GM12891 (cell line): ENCODE data around the gene IFI35. TPM values are rescaled to one million over a fixed set of nuclear protein-coding genes. Genes with fewer than 3 reads are reported as not detected.
"Not testable (repeated sequence)": the region's sequence is repeated elsewhere in the genome, so short reads cannot be mapped to it uniquely, and the experiment has no call there.

Experiments
- DNase-seq: peaks from one replicate; pipeline ENCODE4 v3.0.0; 2011; ENCODE audit warnings: low spot score; ENCODE audit not compliant: insufficient read length
- FAIRE-seq: peaks from 2 replicates; lab custom pipeline; 2011; peaks lifted over from hg19 to GRCh38; lab: Jason Lieb, UNC
- PAX5 ChIP-seq: IDR thresholded peaks from 2 replicates; pipeline ENCODE4 v1.6.1; 2011; ENCODE audit warnings: low read length, moderate library complexity, mild to moderate bottlenecking; ENCODE audit not compliant: insufficient read depth, severe bottlenecking
- POLR2A ChIP-seq: IDR thresholded peaks from 2 replicates; pipeline ENCODE4 v1.6.1; 2011; ENCODE audit warnings: low read depth, low read length, control low read depth
- POLR2AphosphoS5 ChIP-seq: IDR thresholded peaks from 2 replicates; pipeline ENCODE4 v1.6.1; 2011; ENCODE audit warnings: low read depth, low read length, control low read depth
- POU2F2 ChIP-seq: IDR thresholded peaks from 2 replicates; pipeline ENCODE4 v1.6.1; 2011; ENCODE audit warnings: low read depth, mild to moderate bottlenecking, control low read depth, low read length, moderate library complexity
- SPI1 ChIP-seq: IDR thresholded peaks from 2 replicates; pipeline ENCODE4 v1.6.1; 2011; ENCODE audit warnings: low read depth, low read length, control low read depth
- TAF1 ChIP-seq: IDR thresholded peaks from 2 replicates; pipeline ENCODE4 v1.6.1; 2011; ENCODE audit warnings: low read depth, low read length, control low read depth
- polyA plus RNA-seq: library from polyadenylated mRNA; unstranded; fragments of >200 nt; gene quantifications from one replicate; pipeline ENCODE4 v1.2.1, GENCODE V29; 2012; ENCODE audit warnings: low read depth, missing spikeins, inconsistent platforms; ENCODE audit not compliant: missing spikeins

The IFI35 gene
- polyA plus RNA-seq, result 69.4 TPM

GRCh38 chr17:43006639-43007551 is at the start of gene IFI35:
Gene IFI35, plus strand, starts transcription at chr17:43006784. Its CDS starts 164 bp downstream, at chr17:43006948.
- TF ChIP-seq POLR2AphosphoS5, result peak; percentile 74
- TF ChIP-seq TAF1, result peak; percentile 73; the same call in 1 of the 2 replicates
- TF ChIP-seq SPI1, result peak; percentile 41
- TF ChIP-seq POLR2A, result peak; percentile 75
- TF ChIP-seq PAX5, result no peak
- TF ChIP-seq POU2F2, result peak; percentile 14; the same call in 1 of the 2 replicates
- DNase-seq, result peak; percentile 74
- peak; percentile 77 for FAIRE-seq

DNA sequence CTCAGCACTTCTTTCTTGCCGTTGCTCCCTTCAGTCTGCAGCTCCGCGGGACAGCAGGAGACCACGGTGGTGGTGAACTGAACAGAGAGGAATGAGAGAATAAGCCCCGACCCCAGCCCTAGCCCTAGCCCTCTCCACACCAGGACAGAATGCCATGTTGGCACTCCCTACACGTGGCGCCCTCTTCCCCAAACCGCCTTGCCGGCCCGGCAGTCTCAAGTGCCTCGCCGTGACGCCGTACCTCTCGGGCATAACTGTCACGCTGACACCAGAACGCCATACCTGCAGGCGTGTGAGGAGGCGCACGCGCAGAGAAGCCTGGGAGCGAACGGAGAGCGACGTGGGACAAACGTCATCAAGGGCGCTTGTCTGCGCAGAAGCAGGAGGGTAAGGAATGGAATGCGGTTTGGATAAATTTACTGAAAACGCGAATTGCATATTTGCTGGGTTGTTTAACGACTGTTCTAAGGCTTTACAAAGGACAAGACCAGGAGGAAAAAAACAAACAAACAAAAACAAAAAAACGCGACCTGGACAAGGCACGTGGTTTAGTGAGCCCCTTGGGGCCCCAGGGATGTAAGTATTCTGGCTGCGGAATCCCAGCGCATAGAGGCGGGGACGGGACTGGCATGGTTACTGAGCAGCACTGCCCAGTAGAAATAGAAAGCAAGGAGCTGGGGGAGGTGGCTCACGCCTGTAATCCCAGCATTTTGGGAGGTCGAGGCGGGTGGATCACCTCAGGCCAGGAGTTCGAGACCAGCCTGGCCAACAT is 42.2 kb upstream of the IFI35 start, which contains the start of gene AARSD1:
Gene AARSD1, minus strand, starts transcription at position 294 of the 772 bp plus-strand sequence. Its CDS starts 14 bp downstream, at position 280.
- DNase-seq (peak; percentile 85), FAIRE-seq (peak; percentile 98)
- TF ChIP-seq POLR2AphosphoS5, result peak; percentile 89
- TF ChIP-seq TAF1, result peak; percentile 66
- TF ChIP-seq POLR2A, result peak; percentile 91
- TF ChIP-seq POU2F2, result no peak
- no peak for TF ChIP-seq PAX5
- TF ChIP-seq SPI1, result no peak

GRCh38 chr17:42967925-42968324 is 38.7 kb upstream of the IFI35 start:
- DNase-seq (no peak), FAIRE-seq (no peak)
- TF ChIP-seq POLR2A, result no peak
- no peak for TF ChIP-seq PAX5
- TF ChIP-seq TAF1, result no peak
- TF ChIP-seq POLR2AphosphoS5, result no peak
- no peak for TF ChIP-seq SPI1
- TF ChIP-seq POU2F2, result no peak

GRCh38 chr17:42969001-42969581 is 37.5 kb upstream of the IFI35 start:
- DNase-seq (no peak), FAIRE-seq (no peak)
- TF ChIP-seq POLR2A, result no peak
- TF ChIP-seq POLR2AphosphoS5, result no peak
- no peak for TF ChIP-seq TAF1
- TF ChIP-seq POU2F2, result no peak
- no peak for TF ChIP-seq PAX5
- no peak for TF ChIP-seq SPI1

GRCh38 chr17:42971589-42971988 is 35.0 kb upstream of the IFI35 start:
- DNase-seq (no peak), FAIRE-seq (no peak)
- TF ChIP-seq SPI1 (no peak), PAX5 (no peak), POU2F2 (no peak)

- not testable (repeated sequence) for DNase-seq, FAIRE-seq
Measured at GRCh38 chr17:42973323-42973722, 33.3 kb upstream of the IFI35 start.

GRCh38 chr17:42975265-42975664 is 31.3 kb upstream of the IFI35 start:
- DNase-seq (no peak), FAIRE-seq (no peak)
- TF ChIP-seq TAF1, result no peak
- no peak for TF ChIP-seq POLR2AphosphoS5
- TF ChIP-seq SPI1, result no peak
- no peak for TF ChIP-seq POU2F2
- no peak for TF ChIP-seq PAX5
- TF ChIP-seq POLR2A, result no peak

DNA sequence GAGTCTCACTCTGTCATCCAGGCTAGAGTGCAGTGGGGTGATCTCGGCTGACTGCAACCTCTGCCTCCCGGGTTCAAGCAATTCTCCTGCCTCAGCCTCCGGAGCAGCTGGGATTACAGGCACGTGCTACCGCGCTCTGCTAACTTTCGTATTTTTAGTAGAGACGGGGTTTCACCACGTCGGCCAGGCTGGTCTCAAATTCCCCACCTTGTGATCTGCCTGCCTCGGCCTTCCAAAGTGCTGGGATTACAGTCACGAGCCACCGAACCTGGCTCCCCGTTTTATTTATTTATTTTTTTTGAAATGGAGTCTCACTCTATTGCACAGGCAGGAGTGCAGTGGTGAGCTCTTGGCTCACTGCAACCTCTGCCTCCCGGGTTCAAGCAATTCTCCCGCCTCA is 30.9 kb upstream of the IFI35 start:
- FAIRE-seq, result not testable (repeated sequence)

GRCh38 chr17:42979511-42980273 is 26.9 kb upstream of the IFI35 start, which contains the start of gene PTGES3L:
Gene PTGES3L, minus strand, starts transcription at chr17:42980080. Its CDS starts 27 bp downstream, at chr17:42980053.
- DNase-seq (peak; percentile 43), FAIRE-seq (no peak)
- TF ChIP-seq PAX5, result no peak
- TF ChIP-seq TAF1, result no peak
- TF ChIP-seq POLR2A, result no peak
- no peak for TF ChIP-seq POLR2AphosphoS5
- no peak for TF ChIP-seq SPI1
- TF ChIP-seq POU2F2, result no peak

More for the DNA sequence above, 30.9 kb upstream of the IFI35 start:
- not testable (repeated sequence) for DNase-seq
